SK-N-SH treated with all-trans-retinoic acid at 6 μM for 48 hours (cell line): ENCODE results near the gene RBMS3.

Experiments
- ATAC-seq: fragments of 200-7000 bp; cut with Tn5 transposase; 3 replicates; pipeline ENCODE4 v1.9.1; 2020; ENCODE audit warnings: mild to moderate bottlenecking, moderate library complexity
- ARNTL ChIP-seq: fragments of 450-650 bp; formaldehyde crosslinking; IDR thresholded peaks from 2 replicates; pipeline ENCODE4 v1.5.0; 2020; ENCODE audit warnings: low read depth, mild to moderate bottlenecking, moderate library complexity, borderline replicate concordance
- BACH2 ChIP-seq: fragments of 250-450 bp; sonication (Bioruptor Pico); IDR thresholded peaks from 2 replicates; pipeline ENCODE4 v1.9.0; 2021; ENCODE audit warnings: mild to moderate bottlenecking, borderline replicate concordance
- CREB5 ChIP-seq: fragments of 250-450 bp; sonication (Bioruptor Pico); IDR thresholded peaks from 2 replicates; pipeline ENCODE4 v1.5.1; 2020; ENCODE audit warnings: low read depth, mild to moderate bottlenecking, moderate library complexity
- ESRRG ChIP-seq: fragments of 250-450 bp; sonication (Bioruptor Pico); IDR thresholded peaks from 2 replicates; pipeline ENCODE4 v1.6.1; 2021; ENCODE audit warnings: mild to moderate bottlenecking
- ISL1 ChIP-seq: fragments of 250-450 bp; sonication (Bioruptor Pico); IDR thresholded peaks from 2 replicates; pipeline ENCODE4 v2.1.2; 2022; ENCODE audit warnings: mild to moderate bottlenecking, moderate library complexity
- OSR1 ChIP-seq: fragments of 250-450 bp; sonication (Bioruptor Pico); IDR thresholded peaks from 2 replicates; pipeline ENCODE4 v1.8.0; 2022; ENCODE audit warnings: moderate library complexity, mild to moderate bottlenecking, inconsistent platforms
- PATZ1 ChIP-seq: fragments of 250-450 bp; sonication (Bioruptor Pico); IDR thresholded peaks from 2 replicates; pipeline ENCODE4 v1.8.0; 2020; ENCODE audit warnings: mild to moderate bottlenecking, moderate library complexity, borderline replicate concordance
- POU6F1 ChIP-seq: fragments of 250-450 bp; sonication (Bioruptor Pico); IDR thresholded peaks from 2 replicates; pipeline ENCODE4 v1.8.0; 2021; ENCODE audit warnings: low read depth, mild to moderate bottlenecking, moderate library complexity, borderline replicate concordance
- PPARA ChIP-seq: fragments of 250-450 bp; sonication (Bioruptor Pico); IDR thresholded peaks from 2 replicates; pipeline ENCODE4 v1.5.0; 2020; ENCODE audit warnings: mild to moderate bottlenecking, borderline replicate concordance
- SNAI2 ChIP-seq: fragments of 250-450 bp; sonication (Bioruptor Pico); IDR thresholded peaks from 2 replicates; pipeline ENCODE4 v1.5.0; 2020; ENCODE audit warnings: mild to moderate bottlenecking, moderate library complexity
- TCF4 ChIP-seq: fragments of 250-450 bp; sonication (Bioruptor Pico); IDR thresholded peaks from 2 replicates; pipeline ENCODE4 v1.8.0; 2021; ENCODE audit warnings: mild to moderate bottlenecking, moderate library complexity, borderline replicate concordance
- TOX ChIP-seq: fragments of 250-450 bp; sonication (Bioruptor Pico); IDR thresholded peaks from 2 replicates; pipeline ENCODE4 v1.8.0; 2021; ENCODE audit warnings: mild to moderate bottlenecking, moderate library complexity, borderline replicate concordance
- ZC3H10 ChIP-seq: fragments of 250-450 bp; sonication (Bioruptor Pico); IDR thresholded peaks from 2 replicates; pipeline ENCODE4 v1.5.1; 2021; ENCODE audit warnings: mild to moderate bottlenecking, moderate library complexity
- ZFP3 ChIP-seq: fragments of 250-450 bp; sonication (Bioruptor Pico); IDR thresholded peaks from 2 replicates; pipeline ENCODE4 v1.5.0; 2020; ENCODE audit warnings: mild to moderate bottlenecking, moderate library complexity
- ZFP30 ChIP-seq: fragments of 450-650 bp; formaldehyde crosslinking; IDR thresholded peaks from 2 replicates; pipeline ENCODE4 v1.5.0; 2022; ENCODE audit warnings: mild to moderate bottlenecking, moderate library complexity
- ZNF70 ChIP-seq: fragments of 450-650 bp; formaldehyde crosslinking; IDR thresholded peaks from 2 replicates; pipeline ENCODE4 v1.5.0; 2020; ENCODE audit warnings: mild to moderate bottlenecking, moderate library complexity
- ZNF8 ChIP-seq: fragments of 450-650 bp; formaldehyde crosslinking; IDR thresholded peaks from 2 replicates; pipeline ENCODE4 v1.5.0; 2020; ENCODE audit warnings: mild to moderate bottlenecking, moderate library complexity
- TF ChIP-seq, protein P1 (sequence below): fragments of 250-450 bp; sonication (Bioruptor Pico); IDR thresholded peaks from 2 replicates; pipeline ENCODE4 v1.5.1; 2021; ENCODE audit warnings: mild to moderate bottlenecking, moderate library complexity

RBMS3 gene

DNA sequence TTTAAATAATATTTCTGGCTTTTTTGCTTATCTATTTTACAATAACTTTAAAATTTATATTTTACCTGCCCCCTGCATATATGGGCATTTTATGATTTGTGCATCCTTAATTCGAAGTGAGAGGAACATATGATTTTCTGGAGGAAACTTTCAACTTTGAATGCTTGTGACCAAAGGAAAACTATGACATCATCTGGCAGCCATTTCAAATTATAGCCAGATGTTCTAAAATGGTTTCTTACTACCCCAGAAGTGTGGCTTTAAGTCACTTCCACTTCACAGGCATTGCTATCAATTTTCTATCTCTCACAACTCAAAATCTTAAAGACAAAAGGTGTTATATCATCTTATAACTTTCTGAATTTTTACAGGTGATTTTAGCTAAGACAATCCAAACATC lies 508.8 kb downstream of the RBMS3 start:
- TF ChIP-seq ZNF8: no peak
- no peak for TF ChIP-seq POU6F1 (CRISPR knock-in tag)
- no peak for TF ChIP-seq PATZ1 (CRISPR knock-in tag)
- no peak for TF ChIP-seq ZFP30 (CRISPR knock-in tag)
- no peak for TF ChIP-seq ARNTL (CRISPR knock-in tag)
- no peak for TF ChIP-seq PPARA (CRISPR knock-in tag)
- no peak for TF ChIP-seq ESRRG (CRISPR knock-in tag)
- no peak for TF ChIP-seq ZFP3
- ATAC-seq: no peak

DNA sequence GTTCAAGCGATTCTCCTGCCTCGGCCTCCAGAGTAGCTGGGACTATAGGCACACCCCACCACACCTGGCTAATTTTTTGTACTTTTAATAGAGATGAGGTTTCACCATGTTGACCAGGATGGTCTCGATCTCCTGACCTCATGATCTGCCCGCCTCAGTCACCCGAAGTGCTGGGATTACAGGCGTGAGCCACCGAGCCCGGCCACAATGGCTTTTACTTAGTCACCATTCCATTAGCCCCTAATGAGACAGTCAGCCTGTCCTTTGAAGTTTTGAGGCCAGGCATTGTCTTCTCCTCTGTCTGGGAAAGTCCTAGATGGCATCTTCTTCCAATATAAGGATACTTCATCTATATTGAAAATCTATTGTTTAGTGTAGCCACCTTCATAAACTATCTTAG lies 515.9 kb downstream of the RBMS3 start:
- ATAC-seq: no peak
- no peak for TF ChIP-seq ESRRG (CRISPR knock-in tag)
- TF ChIP-seq ZC3H10: no peak
- TF ChIP-seq POU6F1 (CRISPR knock-in tag): no peak
- no peak for TF ChIP-seq SNAI2 (CRISPR knock-in tag)

DNA sequence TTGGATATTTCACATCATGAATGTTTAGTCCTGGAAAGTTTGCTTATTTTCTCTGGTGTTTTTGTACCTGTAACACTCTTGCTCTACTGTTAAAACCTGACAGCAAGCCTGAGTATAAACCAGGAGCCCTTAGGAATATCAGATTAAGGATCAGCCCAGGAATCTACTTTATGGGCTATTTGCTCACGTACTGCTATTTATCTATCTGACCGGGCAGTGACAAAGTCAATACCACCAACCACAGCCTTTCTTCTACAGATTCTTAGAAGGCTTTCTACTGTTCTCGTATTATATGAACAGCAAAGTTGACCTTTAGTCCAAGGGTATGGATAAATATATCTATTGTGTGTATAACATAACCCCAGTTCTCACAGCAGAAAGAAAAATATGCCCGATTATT lies 521.2 kb downstream of the RBMS3 start:
- no peak for ATAC-seq
- TF ChIP-seq SNAI2 (CRISPR knock-in tag): no peak
- no peak for TF ChIP-seq ZC3H10
- TF ChIP-seq TCF4 (CRISPR knock-in tag): no peak
- no peak for TF ChIP-seq ESRRG (CRISPR knock-in tag)
- no peak for TF ChIP-seq ISL1 (CRISPR knock-in tag)
- TF ChIP-seq ZNF70: no peak
- no peak for TF ChIP-seq OSR1 (CRISPR knock-in tag)
- no peak for TF ChIP-seq CREB5 (CRISPR knock-in tag)

GRCh38 chr3:29804044-29804443 lies 523.2 kb downstream of the RBMS3 start:
- TF ChIP-seq SNAI2 (CRISPR knock-in tag) (no peak), BACH2 (no peak), PATZ1 (CRISPR knock-in tag) (no peak), ZFP30 (CRISPR knock-in tag) (no peak), ZNF70 (no peak), TOX (CRISPR knock-in tag) (no peak), OSR1 (CRISPR knock-in tag) (no peak), ARNTL (CRISPR knock-in tag) (no peak), TCF4 (CRISPR knock-in tag) (no peak)
- TF ChIP-seq, protein P1, sequence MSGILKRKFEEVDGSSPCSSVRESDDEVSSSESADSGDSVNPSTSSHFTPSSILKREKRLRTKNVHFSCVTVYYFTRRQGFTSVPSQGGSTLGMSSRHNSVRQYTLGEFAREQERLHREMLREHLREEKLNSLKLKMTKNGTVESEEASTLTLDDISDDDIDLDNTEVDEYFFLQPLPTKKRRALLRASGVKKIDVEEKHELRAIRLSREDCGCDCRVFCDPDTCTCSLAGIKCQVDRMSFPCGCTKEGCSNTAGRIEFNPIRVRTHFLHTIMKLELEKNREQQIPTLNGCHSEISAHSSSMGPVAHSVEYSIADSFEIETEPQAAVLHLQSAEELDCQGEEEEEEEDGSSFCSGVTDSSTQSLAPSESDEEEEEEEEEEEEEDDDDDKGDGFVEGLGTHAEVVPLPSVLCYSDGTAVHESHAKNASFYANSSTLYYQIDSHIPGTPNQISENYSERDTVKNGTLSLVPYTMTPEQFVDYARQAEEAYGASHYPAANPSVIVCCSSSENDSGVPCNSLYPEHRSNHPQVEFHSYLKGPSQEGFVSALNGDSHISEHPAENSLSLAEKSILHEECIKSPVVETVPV (CRISPR knock-in tag): no peak
- ATAC-seq: no peak
